GM12875 (cell line): ENCODE results near the gene ASPSCR1.

ENCODE experiments used
- H3K4me3 ChIP-seq: one replicate; pipeline ENCODE4 v1.5.1; 2011; ENCODE audit warnings: low read depth, low read length, control low read depth
- CTCF ChIP-seq: IDR thresholded peaks from 2 replicates; pipeline ENCODE4 v1.5.1; 2011; ENCODE audit warnings: low read depth, mild to moderate bottlenecking, control low read depth, inconsistent platforms, low read length, moderate library complexity, borderline replicate concordance; ENCODE audit not compliant: insufficient read depth

Gene ASPSCR1

GRCh38 chr17:82046903-82047302 is 69.5 kb downstream of the ASPSCR1 start:
- TF ChIP-seq CTCF, result no peak

DNA sequence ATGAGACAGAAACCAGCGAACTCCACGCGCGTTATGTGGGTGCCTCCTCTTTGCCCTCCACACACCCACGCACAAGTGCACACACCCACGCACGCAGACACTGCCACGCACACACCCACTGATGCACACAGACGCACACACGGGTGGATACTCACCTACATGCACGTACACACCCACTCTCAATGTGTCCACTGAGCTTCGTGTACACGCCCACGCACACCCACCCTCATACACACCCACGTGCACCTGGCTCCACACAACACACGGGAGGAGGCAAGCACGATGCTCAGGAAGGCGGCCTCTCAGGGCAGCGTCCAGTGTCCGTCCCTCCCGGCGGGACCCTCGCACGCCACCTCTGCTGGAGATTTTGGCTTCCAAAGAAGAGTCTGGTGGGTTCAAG is 70.0 kb downstream of the ASPSCR1 start:
- no peak overlapping the region for H3K4me3 ChIP-seq
- no peak for TF ChIP-seq CTCF

More at GRCh38 chr17:82046903-82047302, 69.5 kb downstream of the ASPSCR1 start:
- no peak overlapping the region for H3K4me3 ChIP-seq

- no peak for TF ChIP-seq CTCF
- H3K4me3 ChIP-seq, result no peak overlapping the region
Observed at GRCh38 chr17:82047914-82048570, 70.6 kb downstream of the ASPSCR1 start.

DNA sequence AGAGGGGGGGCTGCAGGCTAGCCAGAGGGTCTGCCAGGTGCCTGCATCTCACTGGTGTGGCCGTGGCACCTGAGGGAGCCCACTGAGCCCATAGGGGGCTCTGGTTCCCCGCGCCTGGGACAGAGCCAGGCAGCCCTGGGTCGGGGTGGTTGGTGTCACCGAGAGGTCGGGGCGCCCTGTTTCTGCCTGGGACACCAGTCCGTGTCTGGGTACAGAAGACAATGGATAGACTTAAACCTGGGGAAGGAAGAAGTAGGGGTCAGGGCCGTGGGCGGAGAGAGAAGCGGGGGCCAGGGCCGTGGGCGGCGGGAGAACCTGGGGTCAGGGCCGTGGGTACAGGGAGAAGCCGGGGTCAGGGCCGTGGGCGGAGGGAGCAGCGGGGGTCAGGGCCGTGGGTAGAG is 71.1 kb downstream of the ASPSCR1 start:
- TF ChIP-seq CTCF, result no peak
- H3K4me3 ChIP-seq, result no peak overlapping the region

DNA sequence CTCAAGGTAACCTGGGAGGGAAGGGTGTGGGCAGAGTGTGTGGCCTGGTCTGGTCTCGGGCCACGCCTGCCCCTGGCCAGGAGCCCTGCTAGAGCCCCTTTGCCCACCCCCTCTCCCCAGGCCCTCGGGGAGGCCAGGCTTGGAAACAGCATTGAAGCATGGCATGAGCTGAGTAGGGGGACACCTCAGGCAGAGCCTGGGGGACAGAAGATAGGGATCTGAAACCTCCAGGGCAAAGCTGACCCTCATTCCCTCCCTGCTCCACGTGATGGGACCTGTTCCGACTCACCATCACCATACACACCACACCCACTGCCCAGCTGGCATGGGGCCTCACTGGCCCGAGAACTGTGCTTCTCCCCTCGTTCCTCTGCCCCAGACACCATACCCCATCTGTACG is 71.7 kb downstream of the ASPSCR1 start:
- no peak overlapping the region for H3K4me3 ChIP-seq
- no peak for TF ChIP-seq CTCF

- TF ChIP-seq CTCF, result no peak
- no peak overlapping the region for H3K4me3 ChIP-seq
Observed at GRCh38 chr17:82049521-82049971, 72.1 kb downstream of the ASPSCR1 start.

- no peak overlapping the region for H3K4me3 ChIP-seq
- TF ChIP-seq CTCF, result no peak
Observed at GRCh38 chr17:82050152-82050760, 72.8 kb downstream of the ASPSCR1 start.
